ENCODE data around the gene TAF1.
A peak's percentile ranks its signal among the peaks of the same experiment; 100 is the strongest.
"Not testable (repeated sequence)": the region's sequence is repeated elsewhere in the genome, so short reads cannot be mapped to it uniquely, and the experiment has no call there.

TAF1 gene

DNA sequence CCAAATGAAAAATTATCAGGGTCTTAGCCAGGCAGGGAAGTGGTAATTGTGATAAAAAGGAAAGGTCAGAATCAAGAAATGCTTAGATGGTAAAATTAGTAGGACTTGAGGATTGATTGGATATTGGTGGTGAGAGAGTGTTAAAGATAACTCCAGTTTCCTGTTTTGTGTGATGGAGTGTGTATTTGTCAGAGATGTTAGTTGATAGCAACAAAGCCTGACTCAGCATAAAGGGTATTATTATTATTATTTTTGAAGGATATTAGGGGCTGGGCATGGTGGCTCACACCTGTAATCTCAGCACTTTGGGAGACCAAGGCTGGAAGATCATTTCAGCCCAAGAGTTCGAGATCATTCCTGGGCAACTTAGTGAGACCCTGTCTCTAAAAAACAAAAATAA, 143.1 kb downstream of the TAF1 start:
- no peak for DNase-seq

DNA sequence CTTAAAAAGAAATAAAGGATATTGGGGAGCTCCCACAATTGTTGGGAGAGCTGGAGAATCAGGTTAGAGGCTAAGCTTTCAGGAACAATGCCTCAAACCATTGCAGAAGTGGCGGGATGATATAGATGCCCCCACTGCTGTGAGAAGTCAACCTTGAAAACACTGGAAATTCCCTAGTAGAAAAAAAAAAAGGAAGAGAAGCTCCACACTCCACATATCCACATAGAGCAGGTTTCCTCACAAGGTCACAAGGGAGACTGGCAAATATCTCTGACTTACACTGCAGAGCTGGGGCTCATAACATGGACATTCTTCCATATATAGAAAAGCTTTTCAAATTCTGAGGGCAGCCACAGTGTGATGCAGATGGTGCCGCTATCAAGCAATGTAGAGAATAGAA, 144.0 kb downstream of the TAF1 start:
- no peak for DNase-seq

DNA sequence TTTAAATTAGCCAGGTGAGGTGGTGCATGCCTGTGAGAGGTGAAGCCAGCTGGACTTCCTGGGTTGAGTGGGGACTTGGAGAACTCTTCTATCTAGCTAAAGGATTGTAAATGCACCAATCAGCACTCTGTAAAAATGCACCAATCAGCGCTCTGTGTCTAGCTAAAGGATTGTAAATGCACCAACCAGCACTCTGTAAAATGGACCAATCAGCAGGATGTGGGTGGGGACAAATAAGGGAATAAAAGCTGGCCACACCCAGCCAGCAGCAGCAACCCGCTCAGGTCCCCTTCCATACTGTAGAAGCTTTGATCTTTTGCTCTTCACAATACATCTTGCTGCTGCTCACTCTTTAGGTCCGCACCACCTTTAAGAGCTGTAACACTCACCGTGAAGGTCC, 147.6 kb downstream of the TAF1 start:
- not testable (repeated sequence) for DNase-seq

DNA sequence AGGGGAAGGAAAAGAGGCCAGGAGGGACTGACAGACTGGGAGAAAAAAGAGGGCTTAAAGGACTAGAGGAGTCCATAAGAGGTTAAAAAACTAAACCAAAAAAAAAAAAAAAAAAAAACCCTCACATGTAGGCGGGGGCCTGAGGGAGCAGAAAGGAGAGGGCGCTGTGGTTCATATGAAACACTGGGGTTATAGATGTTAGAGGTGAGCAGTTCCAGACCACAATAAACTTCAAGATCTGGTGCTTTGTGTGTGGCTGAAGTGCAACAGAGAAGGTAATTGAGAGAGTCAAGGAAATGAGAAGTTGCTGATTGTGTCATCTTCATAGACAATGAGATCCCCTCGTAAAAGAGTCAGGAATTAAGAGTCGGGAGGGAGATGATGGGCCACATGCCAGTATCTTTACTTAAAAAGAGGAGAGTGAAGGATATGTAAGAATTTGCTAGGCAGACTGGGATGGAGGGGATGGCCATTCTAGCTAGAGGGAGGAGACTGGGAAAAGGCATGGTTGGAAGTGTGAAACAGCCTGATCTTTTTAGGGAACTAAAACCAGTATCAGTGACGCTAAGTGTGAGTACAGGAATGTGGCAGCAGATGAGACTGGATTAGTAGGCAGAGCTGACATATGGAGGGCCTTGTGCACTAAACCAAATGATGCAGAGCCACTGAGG, 148.3 kb downstream of the TAF1 start:
- peak; percentile 54 for DNase-seq

DNA sequence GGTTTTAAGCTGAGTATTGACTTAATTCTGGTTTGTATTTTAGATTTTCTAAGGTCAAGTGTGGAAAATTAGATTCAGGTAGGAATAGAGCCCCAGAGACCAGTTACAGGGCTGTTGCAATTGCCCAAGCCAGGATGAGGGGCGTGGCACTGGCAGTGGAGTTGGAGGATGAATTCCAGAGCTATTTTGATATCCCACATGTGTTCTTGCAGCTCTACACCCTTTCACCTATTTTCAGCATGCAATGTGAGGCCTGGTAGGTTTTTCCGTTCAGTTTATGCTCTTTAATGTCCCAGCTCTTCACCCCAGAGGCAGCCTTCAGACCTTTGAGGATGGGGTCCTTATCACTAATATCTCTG, 148.9 kb downstream of the TAF1 start:
- DNase-seq: no peak

All from CD4-positive, alpha-beta T cell treated with Interleukin-21 for 1 hour (primary cell).